Dendritic cell treated with granulocyte-macrophage colony-stimulating factor and Interleukin-4, amounts not matched to agents 40 ng/mL and 50 ng/mL, for 4 days (primary cell): ENCODE data around the gene RBM33.

Experiments used
- H3K27ac Mint-ChIP-seq: one replicate; pipeline ENCODE4 v1.8.0; 2022; ENCODE audit warnings: mild to moderate bottlenecking, mixed read lengths
- H3K27me3 Mint-ChIP-seq: one replicate; pipeline ENCODE4 v1.8.0; 2022; ENCODE audit warnings: mild to moderate bottlenecking, mixed read lengths
- H3K36me3 Mint-ChIP-seq: one replicate; pipeline ENCODE4 v1.8.0; 2022; ENCODE audit warnings: low read depth, mixed read lengths
- H3K4me1 Mint-ChIP-seq: one replicate; pipeline ENCODE4 v1.8.0; 2022; ENCODE audit warnings: low read depth, mixed read lengths
- H3K4me3 Mint-ChIP-seq: one replicate; pipeline ENCODE4 v1.8.0; 2022; ENCODE audit warnings: mild to moderate bottlenecking, moderate library complexity, mixed read lengths
- H3K9me3 Mint-ChIP-seq: one replicate; pipeline ENCODE4 v1.8.0; 2022; ENCODE audit warnings: mixed read lengths
- intact Hi-C: fragments of 100-400 bp; cut with micrococcal nuclease; formaldehyde crosslinking; loops from one replicate; pipeline ENCODE4 v1.15.0; 2022

Gene RBM33

GRCh38 chr7:155643804-155644177 lies 670 bp upstream of the RBM33 start:
- intact Hi-C loops, result loop anchor here (2.0 kb wide), 1 partner anchor 45 kb away; no protein-coding TSS in a partner anchor
- Mint-ChIP-seq H3K36me3 (peaks cover 65% of the 10 kb centered on the region), H3K27me3 (peaks cover 3% of the 10 kb centered on the region), H3K9me3 (peaks cover 29% of the 10 kb centered on the region), H3K4me1 (peaks cover 42% of the 10 kb centered on the region), H3K4me3 (peak overlapping the region; percentile 100), H3K27ac (peak overlapping the region; percentile 94)

- peaks cover 74% of the 10 kb centered on the region for H3K36me3 Mint-ChIP-seq
- H3K27ac Mint-ChIP-seq, result peak overlapping the region; percentile 94
- intact Hi-C loops, result loop anchor here (2.0 kb wide), 1 partner anchor 46 kb away; no protein-coding TSS in a partner anchor
- H3K27me3 Mint-ChIP-seq, result no peaks in the 10 kb centered on the region
- H3K4me1 Mint-ChIP-seq, result peaks cover 47% of the 10 kb centered on the region
- peak overlapping the region; percentile 100 for H3K4me3 Mint-ChIP-seq
- H3K9me3 Mint-ChIP-seq, result peaks cover 25% of the 10 kb centered on the region
Observed at GRCh38 chr7:155644971-155645509, 579 bp downstream of the RBM33 start.

GRCh38 chr7:155645662-155646061 lies 1.2 kb downstream of the RBM33 start:
- peak overlapping the region; percentile 100 for H3K4me3 Mint-ChIP-seq
- H3K9me3 Mint-ChIP-seq, result peaks cover 19% of the 10 kb centered on the region
- peaks cover 70% of the 10 kb centered on the region for H3K36me3 Mint-ChIP-seq
- peak overlapping the region; percentile 94 for H3K27ac Mint-ChIP-seq
- no peaks in the 10 kb centered on the region for H3K27me3 Mint-ChIP-seq
- intact Hi-C loops, result loop anchor here (2.0 kb wide), 1 partner anchor 47 kb away; no protein-coding TSS in a partner anchor
- H3K4me1 Mint-ChIP-seq, result peaks cover 49% of the 10 kb centered on the region

GRCh38 chr7:155646669-155647068 lies 2.2 kb downstream of the RBM33 start:
- H3K27me3 Mint-ChIP-seq, result no peaks in the 10 kb centered on the region
- peaks cover 51% of the 10 kb centered on the region for H3K4me1 Mint-ChIP-seq
- intact Hi-C loops, result no loop called here
- H3K36me3 Mint-ChIP-seq, result peaks cover 67% of the 10 kb centered on the region
- no peak overlapping the region for H3K4me3 Mint-ChIP-seq
- peak overlapping the region; percentile 29 for H3K27ac Mint-ChIP-seq
- H3K9me3 Mint-ChIP-seq, result peaks cover 16% of the 10 kb centered on the region

GRCh38 chr7:155647302-155647701 lies 2.8 kb downstream of the RBM33 start:
- Mint-ChIP-seq H3K9me3 (peaks cover 16% of the 10 kb centered on the region), H3K4me3 (no peak overlapping the region), H3K27ac (no peak overlapping the region), H3K36me3 (peaks cover 61% of the 10 kb centered on the region), H3K27me3 (no peaks in the 10 kb centered on the region), H3K4me1 (peaks cover 56% of the 10 kb centered on the region)
- intact Hi-C loops, result no loop called here

- Mint-ChIP-seq H3K4me1 (peaks cover 60% of the 10 kb centered on the region), H3K27ac (no peak overlapping the region), H3K9me3 (peaks cover 16% of the 10 kb centered on the region), H3K4me3 (no peak overlapping the region), H3K27me3 (no peaks in the 10 kb centered on the region), H3K36me3 (peaks cover 58% of the 10 kb centered on the region)
- intact Hi-C loops, result no loop called here
Observed at GRCh38 chr7:155647734-155648133, 3.3 kb downstream of the RBM33 start.

GRCh38 chr7:155648752-155649339 lies 4.4 kb downstream of the RBM33 start:
- no peak overlapping the region for H3K4me3 Mint-ChIP-seq
- peaks cover 53% of the 10 kb centered on the region for H3K36me3 Mint-ChIP-seq
- peaks cover 16% of the 10 kb centered on the region for H3K9me3 Mint-ChIP-seq
- H3K27ac Mint-ChIP-seq, result no peak overlapping the region
- intact Hi-C loops, result no loop called here
- no peaks in the 10 kb centered on the region for H3K27me3 Mint-ChIP-seq
- H3K4me1 Mint-ChIP-seq, result peaks cover 62% of the 10 kb centered on the region

- H3K4me3 Mint-ChIP-seq, result no peak overlapping the region
- no peaks in the 10 kb centered on the region for H3K27me3 Mint-ChIP-seq
- H3K27ac Mint-ChIP-seq, result no peak overlapping the region
- intact Hi-C loops, result no loop called here
- peaks cover 16% of the 10 kb centered on the region for H3K9me3 Mint-ChIP-seq
- H3K36me3 Mint-ChIP-seq, result peaks cover 47% of the 10 kb centered on the region
- H3K4me1 Mint-ChIP-seq, result peaks cover 68% of the 10 kb centered on the region
Observed at GRCh38 chr7:155649588-155649987, 5.1 kb downstream of the RBM33 start.

GRCh38 chr7:155652156-155653114 lies 8.0 kb downstream of the RBM33 start:
- H3K9me3 Mint-ChIP-seq, result peaks cover 16% of the 10 kb centered on the region
- no peak overlapping the region for H3K4me3 Mint-ChIP-seq
- H3K27ac Mint-ChIP-seq, result no peak overlapping the region
- peaks cover 58% of the 10 kb centered on the region for H3K4me1 Mint-ChIP-seq
- H3K27me3 Mint-ChIP-seq, result no peaks in the 10 kb centered on the region
- peaks cover 36% of the 10 kb centered on the region for H3K36me3 Mint-ChIP-seq
- intact Hi-C loops, result no loop called here

- Mint-ChIP-seq H3K27ac (peak overlapping the region; percentile 3), H3K4me3 (no peak overlapping the region)
Observed at GRCh38 chr7:155653803-155654202, 9.3 kb downstream of the RBM33 start.

GRCh38 chr7:155656891-155657290 lies 12.4 kb downstream of the RBM33 start:
- Mint-ChIP-seq H3K9me3 (no peaks in the 10 kb centered on the region), H3K27me3 (no peaks in the 10 kb centered on the region), H3K27ac (no peak overlapping the region), H3K4me3 (no peak overlapping the region), H3K4me1 (peaks cover 59% of the 10 kb centered on the region), H3K36me3 (peaks cover 12% of the 10 kb centered on the region)
- intact Hi-C loops, result no loop called here

More at GRCh38 chr7:155653803-155654202, 9.3 kb downstream of the RBM33 start:
- intact Hi-C loops, result no loop called here
- Mint-ChIP-seq H3K4me1 (peaks cover 58% of the 10 kb centered on the region), H3K36me3 (peaks cover 22% of the 10 kb centered on the region), H3K27me3 (no peaks in the 10 kb centered on the region), H3K9me3 (peaks cover 9% of the 10 kb centered on the region)

- H3K4me3 Mint-ChIP-seq, result no peak overlapping the region
- peaks cover 28% of the 10 kb centered on the region for H3K36me3 Mint-ChIP-seq
- intact Hi-C loops, result no loop called here
- peaks cover 56% of the 10 kb centered on the region for H3K4me1 Mint-ChIP-seq
- no peaks in the 10 kb centered on the region for H3K27me3 Mint-ChIP-seq
- no peaks in the 10 kb centered on the region for H3K9me3 Mint-ChIP-seq
- no peak overlapping the region for H3K27ac Mint-ChIP-seq
Observed at GRCh38 chr7:155660059-155660757, 15.7 kb downstream of the RBM33 start.

- Mint-ChIP-seq H3K9me3 (no peaks in the 10 kb centered on the region), H3K4me3 (no peak overlapping the region), H3K36me3 (peaks cover 33% of the 10 kb centered on the region), H3K27me3 (no peaks in the 10 kb centered on the region), H3K4me1 (peaks cover 61% of the 10 kb centered on the region), H3K27ac (no peak overlapping the region)
- intact Hi-C loops, result no loop called here
Observed at GRCh38 chr7:155660758-155661093, 16.3 kb downstream of the RBM33 start.
